Muscle layer of colon (tissue), 2 donors: ENCODE data around the gene DUSP22.

Experiments
- H3K27ac ChIP-seq: one replicate; pipeline ENCODE4 v1.7.0; 2013; ENCODE audit warnings: low read depth, mild to moderate bottlenecking, low read length, moderate library complexity
- H3K27me3 ChIP-seq, 2 donors: one replicate each; pipeline ENCODE4 v1.7.0; 2013; ENCODE audit warnings: low read length in 2 of 2, mild to moderate bottlenecking in 2 of 2; ENCODE audit not compliant: insufficient read depth in 2 of 2, control insufficient read depth in 1 of 2
- H3K36me3 ChIP-seq: one replicate; pipeline ENCODE4 v1.7.0; 2013; ENCODE audit warnings: mild to moderate bottlenecking, low read length; ENCODE audit not compliant: insufficient read depth
- H3K4me1 ChIP-seq: one replicate; pipeline ENCODE4 v1.7.0; 2013; ENCODE audit warnings: mild to moderate bottlenecking, low read length; ENCODE audit not compliant: insufficient read depth
- H3K4me3 ChIP-seq, 2 donors: one replicate each; pipeline ENCODE4 v1.7.0; 2013; ENCODE audit warnings: low read length in 2 of 2, low read depth in 1 of 2, mild to moderate bottlenecking in 1 of 2, moderate library complexity in 1 of 2
- H3K9ac ChIP-seq: one replicate; pipeline ENCODE4 v1.7.0; 2013; ENCODE audit warnings: low read length
- H3K9me3 ChIP-seq: one replicate; pipeline ENCODE4 v1.7.0; 2013; ENCODE audit warnings: mild to moderate bottlenecking, low read length
- donor health status: abdominal sarcoma.
- donor health status: Adenocarcinoma of cecum.

The DUSP22 gene

DNA sequence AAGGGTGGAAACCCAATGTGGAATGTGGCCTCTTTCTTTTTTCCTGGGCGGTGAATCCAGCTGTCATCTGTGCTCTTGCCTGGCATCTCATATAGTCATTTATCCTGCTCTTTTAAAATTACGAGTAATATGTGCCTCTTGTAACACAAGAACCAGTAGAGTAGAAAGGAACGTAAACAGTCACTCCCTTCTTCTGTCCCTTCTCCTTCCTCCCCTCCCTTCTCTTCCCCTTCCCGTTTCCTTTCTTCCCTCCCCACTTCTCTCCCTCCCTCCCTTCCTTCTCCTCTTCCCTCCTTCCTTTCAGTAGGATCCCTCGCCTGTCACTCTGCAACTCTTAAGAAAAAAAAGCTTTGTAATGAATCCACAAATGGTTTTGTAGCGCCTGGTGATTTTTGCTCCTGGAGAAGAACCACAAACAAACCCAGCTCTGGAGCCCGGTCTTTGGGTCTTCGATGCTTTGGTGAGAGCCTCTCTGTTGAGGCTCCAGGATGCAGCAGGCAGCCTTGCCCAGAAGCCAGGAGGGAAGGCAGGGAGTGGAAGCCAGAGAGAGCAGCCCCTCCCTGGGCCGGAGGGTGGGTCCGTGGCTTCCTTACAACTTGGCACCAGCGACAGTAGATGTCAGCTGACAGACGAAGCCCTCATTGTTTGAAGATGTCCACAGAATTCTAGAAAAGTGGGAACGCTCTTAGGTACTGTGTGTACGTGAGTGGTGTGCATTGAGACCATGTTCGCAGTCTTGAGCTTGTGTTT lies 15.0 kb downstream of the DUSP22 start:
- H3K9me3 ChIP-seq: no peaks in the 10 kb centered on the region
- H3K9ac ChIP-seq: no peak overlapping the region
- H3K27ac ChIP-seq: no peak overlapping the region
- H3K4me3 ChIP-seq: no peak overlapping the region
- H3K4me1 ChIP-seq: peaks cover 10% of the 10 kb centered on the region
- no peaks in the 10 kb centered on the region for H3K27me3 ChIP-seq
- H3K36me3 ChIP-seq: no peaks in the 10 kb centered on the region

DNA sequence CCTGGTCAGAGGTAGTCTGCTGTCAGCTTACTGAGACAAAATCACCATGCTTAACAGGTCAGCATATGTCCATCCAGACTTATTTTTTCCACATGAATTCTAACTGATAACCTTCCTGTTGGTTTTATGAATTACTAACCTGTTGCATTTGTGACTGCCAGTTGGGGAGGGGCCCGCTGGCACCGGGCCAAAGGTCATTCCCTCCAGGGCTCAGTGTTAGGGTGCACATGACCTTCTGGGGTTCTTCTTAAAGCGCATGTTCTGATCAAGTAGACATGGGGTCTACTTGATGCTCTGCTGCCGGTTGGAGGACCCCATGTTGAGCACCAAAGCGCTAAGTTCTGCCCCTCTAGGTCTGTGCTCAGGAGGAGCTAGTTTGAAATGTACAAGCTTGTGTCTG lies 15.6 kb downstream of the DUSP22 start:
- Histone ChIP-seq H3K9ac (no peak overlapping the region), H3K9me3 (no peaks in the 10 kb centered on the region), H3K4me1 (peaks cover 10% of the 10 kb centered on the region), H3K36me3 (no peaks in the 10 kb centered on the region), H3K27me3 (no peaks in the 10 kb centered on the region), H3K27ac (no peak overlapping the region), H3K4me3 (no peak overlapping the region)

- H3K36me3 ChIP-seq: no peaks in the 10 kb centered on the region
- H3K9me3 ChIP-seq: no peaks in the 10 kb centered on the region
- peaks cover 10% of the 10 kb centered on the region for H3K4me1 ChIP-seq
These were observed 16.0 kb downstream of the DUSP22 start for GRCh38 chr6:308307-308706.

DNA sequence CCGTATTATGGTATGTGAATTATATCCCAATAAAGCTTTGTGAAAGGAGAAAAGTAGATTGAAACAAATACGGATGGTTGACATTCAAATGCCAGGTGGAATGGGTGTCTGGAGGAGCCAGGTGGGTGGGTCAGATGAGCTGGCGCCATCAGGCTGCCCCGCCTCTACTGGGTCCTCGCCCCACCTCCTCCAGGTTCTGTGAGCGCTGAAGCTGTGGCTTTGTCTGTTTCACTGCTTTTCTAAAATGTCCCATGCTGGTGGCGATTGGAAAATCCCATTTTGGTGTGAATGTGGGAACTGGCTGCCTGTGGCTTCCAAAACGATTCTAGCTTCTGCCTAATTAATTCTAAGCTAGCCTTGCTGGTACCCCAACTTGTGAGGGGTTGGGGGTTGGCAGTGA lies 16.5 kb downstream of the DUSP22 start:
- Histone ChIP-seq H3K9ac (no peak overlapping the region), H3K27me3 (no peaks in the 10 kb centered on the region), H3K4me1 (peaks cover 10% of the 10 kb centered on the region), H3K27ac (no peak overlapping the region), H3K9me3 (no peaks in the 10 kb centered on the region), H3K4me3 (no peak overlapping the region), H3K36me3 (no peaks in the 10 kb centered on the region)

More at GRCh38 chr6:308307-308706, 16.0 kb downstream of the DUSP22 start:
- Histone ChIP-seq H3K27me3 (no peaks in the 10 kb centered on the region), H3K9ac (no peak overlapping the region), H3K4me3 (no peak overlapping the region), H3K27ac (no peak overlapping the region)

GRCh38 chr6:309947-310346 lies 17.7 kb downstream of the DUSP22 start:
- H3K4me3 ChIP-seq: no peak overlapping the region
- H3K4me1 ChIP-seq: peaks cover 10% of the 10 kb centered on the region
- H3K27me3 ChIP-seq: no peaks in the 10 kb centered on the region
- H3K27ac ChIP-seq: no peak overlapping the region
- no peaks in the 10 kb centered on the region for H3K9me3 ChIP-seq
- no peaks in the 10 kb centered on the region for H3K36me3 ChIP-seq
- H3K9ac ChIP-seq: no peak overlapping the region

- no peaks in the 10 kb centered on the region for H3K36me3 ChIP-seq
- no peak overlapping the region for H3K27ac ChIP-seq
- no peaks in the 10 kb centered on the region for H3K27me3 ChIP-seq
- no peaks in the 10 kb centered on the region for H3K9me3 ChIP-seq
- peaks cover 10% of the 10 kb centered on the region for H3K4me1 ChIP-seq
- H3K9ac ChIP-seq: no peak overlapping the region
- H3K4me3 ChIP-seq: no peak overlapping the region
These were observed 18.4 kb downstream of the DUSP22 start for GRCh38 chr6:310671-311070.

- Histone ChIP-seq H3K9ac (no peak overlapping the region), H3K27ac (no peak overlapping the region), H3K36me3 (no peaks in the 10 kb centered on the region), H3K27me3 (no peaks in the 10 kb centered on the region), H3K4me1 (peaks cover 9% of the 10 kb centered on the region), H3K9me3 (no peaks in the 10 kb centered on the region), H3K4me3 (no peak overlapping the region)
These were observed 19.5 kb downstream of the DUSP22 start for GRCh38 chr6:311679-312220.

DNA sequence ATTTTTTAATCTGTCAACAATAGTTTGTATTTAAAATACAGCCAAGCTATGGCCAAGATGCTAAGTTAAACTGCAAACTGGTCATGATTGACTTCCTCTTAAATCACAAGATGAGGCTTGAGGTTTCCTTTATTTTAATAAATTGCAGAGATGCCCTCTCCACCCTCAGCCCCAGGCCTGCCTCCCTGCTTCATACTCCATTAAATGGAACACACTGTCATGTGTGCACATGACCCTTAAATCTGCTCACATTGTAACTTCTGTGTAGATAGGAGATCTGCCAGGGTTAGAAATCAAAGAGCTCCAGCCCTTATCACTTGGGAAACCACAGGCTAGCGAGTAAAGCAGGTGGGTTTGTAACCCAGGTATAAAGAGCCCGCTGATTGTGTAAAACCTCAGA lies 20.8 kb downstream of the DUSP22 start:
- H3K4me3 ChIP-seq: no peak overlapping the region
- no peaks in the 10 kb centered on the region for H3K36me3 ChIP-seq
- H3K9ac ChIP-seq: no peak overlapping the region
- no peak overlapping the region for H3K27ac ChIP-seq
- H3K9me3 ChIP-seq: no peaks in the 10 kb centered on the region
- peaks cover 12% of the 10 kb centered on the region for H3K4me1 ChIP-seq
- H3K27me3 ChIP-seq: no peaks in the 10 kb centered on the region

DNA sequence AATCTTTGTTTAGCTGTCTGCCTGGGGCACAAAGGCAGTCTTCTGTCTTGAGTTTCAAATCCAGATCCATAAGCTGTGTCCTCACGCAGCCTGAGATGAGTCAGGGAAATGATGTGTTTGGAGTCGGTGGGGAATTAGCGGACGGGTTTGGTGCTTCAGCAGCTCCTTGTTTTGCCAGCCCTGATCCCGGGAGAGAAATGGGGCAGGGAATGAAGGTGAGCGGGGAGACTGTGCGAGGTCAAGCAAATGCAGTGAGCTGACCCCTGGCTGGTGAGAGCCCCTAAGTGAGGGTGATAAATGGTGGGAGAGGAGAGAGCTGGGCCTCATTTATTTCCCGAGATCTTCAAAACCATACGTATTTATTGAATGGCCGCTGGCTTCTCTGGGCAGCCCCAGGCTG lies 21.6 kb downstream of the DUSP22 start:
- H3K9me3 ChIP-seq: no peaks in the 10 kb centered on the region
- no peak overlapping the region for H3K9ac ChIP-seq
- no peaks in the 10 kb centered on the region for H3K36me3 ChIP-seq
- H3K4me1 ChIP-seq: peaks cover 12% of the 10 kb centered on the region
- no peak overlapping the region for H3K27ac ChIP-seq
- H3K27me3 ChIP-seq: no peaks in the 10 kb centered on the region
- no peak overlapping the region for H3K4me3 ChIP-seq

GRCh38 chr6:314377-314776 lies 22.1 kb downstream of the DUSP22 start:
- Histone ChIP-seq H3K4me3 (no peak overlapping the region), H3K9me3 (no peaks in the 10 kb centered on the region), H3K9ac (no peak overlapping the region), H3K4me1 (peaks cover 12% of the 10 kb centered on the region), H3K27me3 (no peaks in the 10 kb centered on the region), H3K27ac (no peak overlapping the region), H3K36me3 (no peaks in the 10 kb centered on the region)

- no peak overlapping the region for H3K27ac ChIP-seq
- no peaks in the 10 kb centered on the region for H3K27me3 ChIP-seq
- peaks cover 12% of the 10 kb centered on the region for H3K4me1 ChIP-seq
- no peaks in the 10 kb centered on the region for H3K9me3 ChIP-seq
- no peak overlapping the region for H3K9ac ChIP-seq
- H3K36me3 ChIP-seq: no peaks in the 10 kb centered on the region
- H3K4me3 ChIP-seq: no peak overlapping the region
These were observed 22.9 kb downstream of the DUSP22 start for GRCh38 chr6:315226-315625.
